Endothelial cell of umbilical vein (primary cell): Measurements from ENCODE around the gene PRRC2B. TPM values are rescaled to one million over a fixed set of nuclear protein-coding genes. Genes with fewer than 3 reads are reported as not detected.

Experiments used
- BruUV-seq: library from RNA; stranded (reverse); fragments of 400-500 nt; replicated peaks from 2 replicates; lab custom pipeline; 2021; lab: Mats Ljungman, UMichigan
- CTCF ChIA-PET: fragments of 300-600, 350-600 bp; sonication (Branson Sonifier 250); formaldehyde crosslinking; loops from one replicate; lab custom pipeline; 2021; ENCODE audit warnings: antibody characterized with exemption, inconsistent platforms; lab: Charles Lee
- POLR2A ChIA-PET: fragments of 300-600, 350-600 bp; sonication (Branson Sonifier 250); formaldehyde crosslinking; loops from one replicate; lab custom pipeline; 2021; ENCODE audit warnings: antibody characterized with exemption, inconsistent platforms; lab: Charles Lee
- DNase-seq: peaks from one replicate; pipeline ENCODE4 v3.0.0-alpha.2; 2011; ENCODE audit warnings: low read depth, low spot score
- FAIRE-seq: peaks from 2 replicates; lab custom pipeline; 2011; peaks lifted over from hg19 to GRCh38; lab: Jason Lieb, UNC
- H2AFZ ChIP-seq: 2 replicates; pipeline ENCODE4 v1.6.0; 2012; ENCODE audit warnings: low read depth, low read length, control low read depth, inconsistent platforms
- H3K27ac ChIP-seq: 2 replicates; pipeline ENCODE4 v1.5.1; 2011; ENCODE audit warnings: low read depth, mild to moderate bottlenecking, control low read depth, low read length, moderate library complexity; ENCODE audit not compliant: insufficient read depth
- H3K27me3 ChIP-seq, 2 experiments: 2 replicates each; pipeline versions ENCODE4 v1.6.0 to v1.6.1; 2011; ENCODE audit warnings: low read length in 2 of 2, mixed read lengths in 1 of 2; ENCODE audit not compliant: control insufficient read depth in 2 of 2, insufficient read depth in 2 of 2
- H3K36me3 ChIP-seq, 2 experiments: 2 replicates in 1 of 2; 3 replicates in 1 of 2; pipeline ENCODE4 v1.5.1; 2011; ENCODE audit warnings: low read length in 2 of 2, mild to moderate bottlenecking in 1 of 2, moderate library complexity in 1 of 2; ENCODE audit not compliant: control insufficient read depth in 2 of 2, insufficient read depth in 2 of 2; ENCODE audit errors: extremely low read depth in 1 of 2
- H3K4me1 ChIP-seq: 3 replicates; pipeline ENCODE4 v1.5.1; 2011; ENCODE audit warnings: mild to moderate bottlenecking, low read length; ENCODE audit not compliant: control insufficient read depth, insufficient read depth; ENCODE audit errors: extremely low read depth
- H3K4me2 ChIP-seq: 2 replicates; pipeline ENCODE4 v1.6.1; 2011; ENCODE audit warnings: low read length, control low read depth, mixed read lengths; ENCODE audit not compliant: insufficient read depth
- H3K4me3 ChIP-seq, 3 experiments: fragments of 200-600 bp in 1 of 3; sonication (generic), shearing (Covaris generic) in 1 of 3; replicated peaks in 1 of 3; 2 replicates each; pipeline ENCODE4 v1.5.1; 2011 to 2016; ENCODE audit warnings: control low read depth in 3 of 3, low read length in 3 of 3, mild to moderate bottlenecking in 2 of 3, inconsistent platforms in 1 of 3, low read depth in 1 of 3, moderate library complexity in 1 of 3; ENCODE audit not compliant: insufficient read depth in 1 of 3
- H3K79me2 ChIP-seq: 2 replicates; pipeline ENCODE4 v1.6.0; 2012; ENCODE audit warnings: low read length, inconsistent platforms; ENCODE audit not compliant: control insufficient read depth, insufficient read depth
- H3K9ac ChIP-seq: replicated peaks from 2 replicates; pipeline ENCODE3; 2011; ENCODE audit warnings: low read length, control low read depth; ENCODE audit not compliant: insufficient read depth; ENCODE audit errors: extremely low read depth
- H3K9me1 ChIP-seq: replicated peaks from 3 replicates; pipeline ENCODE4 v1.6.0; 2011; ENCODE audit warnings: mild to moderate bottlenecking, low read length; ENCODE audit not compliant: control insufficient read depth, insufficient read depth; ENCODE audit errors: extremely low read depth
- H3K9me3 ChIP-seq: replicated peaks from 2 replicates; pipeline ENCODE4 v1.5.1; 2012; ENCODE audit warnings: low read length, inconsistent platforms; ENCODE audit not compliant: control insufficient read depth, insufficient read depth
- H4K20me1 ChIP-seq: replicated peaks from 2 replicates; pipeline ENCODE3; 2011; ENCODE audit warnings: mild to moderate bottlenecking, low read length; ENCODE audit not compliant: control insufficient read depth, insufficient read depth; ENCODE audit errors: extremely low read depth
- EZH2 ChIP-seq: IDR thresholded peaks from 2 replicates; pipeline ENCODE4 v1.6.1; 2012; ENCODE audit warnings: borderline replicate concordance, low read depth, mild to moderate bottlenecking, moderate library complexity, low read length, inconsistent platforms; ENCODE audit not compliant: severe bottlenecking
- FOS ChIP-seq: IDR thresholded peaks from 2 replicates; pipeline ENCODE4 v1.6.1; 2011; ENCODE audit warnings: mild to moderate bottlenecking, low read length, moderate library complexity, borderline replicate concordance; ENCODE audit not compliant: insufficient read depth
- GATA2 ChIP-seq: IDR thresholded peaks from 2 replicates; pipeline ENCODE4 v1.7.0; 2011; ENCODE audit warnings: low read depth, mild to moderate bottlenecking, moderate library complexity, mixed read lengths, low read length; ENCODE audit not compliant: insufficient read length, insufficient read depth
- JUN ChIP-seq: IDR thresholded peaks from 2 replicates; pipeline ENCODE4 v1.6.1; 2011; ENCODE audit warnings: borderline replicate concordance, low read depth; ENCODE audit not compliant: insufficient read length, insufficient read depth
- MAX ChIP-seq: IDR thresholded peaks from 2 replicates; pipeline ENCODE4 v1.6.1; 2011; ENCODE audit not compliant: insufficient read depth, insufficient read length
- MYC ChIP-seq: IDR thresholded peaks from one replicate; pipeline ENCODE4 v1.6.1; 2011; ENCODE audit warnings: mild to moderate bottlenecking, low read depth, low read length
- POLR2A ChIP-seq: IDR thresholded peaks from 2 replicates; pipeline ENCODE4 v1.6.1; 2012; ENCODE audit warnings: low read depth, mild to moderate bottlenecking, control low read depth, low read length
- POLR2AphosphoS5 ChIP-seq: IDR thresholded peaks from 2 replicates; pipeline ENCODE4 v1.6.1; 2012; ENCODE audit warnings: low read depth, mild to moderate bottlenecking, control low read depth, low read length, moderate library complexity; ENCODE audit not compliant: insufficient read depth
- dilution Hi-C: fragments of 300-500 bp; cut with MboI; formaldehyde crosslinking; loops from one replicate; pipeline ENCODE4 v1.15.0; 2019; ENCODE audit warnings: low sequenced_read_pairs; ENCODE audit not compliant: extremely low pct_ligation_motif_present
- intact Hi-C: fragments of 100-400 bp; cut with micrococcal nuclease; formaldehyde crosslinking; loops from one replicate; pipeline ENCODE4 v1.10.0; 2022
- polyA plus RNA-seq, 4 experiments: library from polyadenylated mRNA; depleted of rRNA in 3 of 4; stranded (reverse) in 3 of 4; unstranded in 1 of 4; fragments of >200 nt; gene quantifications; 2 replicates each; pipeline versions ENCODE4 v1.2.1 to v1.2.3, GENCODE V29; 2011 to 2012; ENCODE audit warnings: missing spikeins in 1 of 4
- total RNA-seq: library from RNA; stranded (reverse); gene quantifications from 2 replicates; pipeline ENCODE4 v1.2.3, GENCODE V29; 2021
- TF ChIP-seq, protein P1 (sequence below), 2 donors: IDR thresholded peaks; 1 replicate in 1 of 2; 2 replicates in 1 of 2; pipeline ENCODE4 v1.5.1; 2011; ENCODE audit warnings: low read length in 2 of 2, mild to moderate bottlenecking in 2 of 2, moderate library complexity in 2 of 2, control low read depth in 1 of 2, inconsistent platforms in 1 of 2, low read depth in 1 of 2; ENCODE audit not compliant: insufficient read depth in 1 of 2; ENCODE audit errors: extremely low read depth in 1 of 2

PRRC2B gene
- total and polyA plus RNA-seq, 2 donors (not counting 3 experiments of a cell fraction or from before 2014, with no cell fraction given), result 35.6 to 256 TPM

GRCh38 chr9:131407717-131408195, 13.9 kb downstream of the PRRC2B start:
- Histone ChIP-seq H3K9ac (no peak overlapping the region), H3K4me1 (peaks cover 46% of the 10 kb centered on the region), H3K4me2 (peak overlapping the region; percentile 88), H3K9me1 (no peaks in the 10 kb centered on the region), H3K27ac (peak overlapping the region; percentile 33), H3K9me3 (no peaks in the 10 kb centered on the region), H3K36me3 (no peaks in the 10 kb centered on the region), H3K27me3 (no peaks in the 10 kb centered on the region), H4K20me1 (peaks cover 25% of the 10 kb centered on the region), H3K4me3 (no peak overlapping the region), H2AFZ (no peak overlapping the region), H3K79me2 (peaks cover 98% of the 10 kb centered on the region)
- POLR2A ChIA-PET, result no interaction called here
- BruUV-seq, result no TSS peak
- CTCF ChIA-PET, result interaction anchor here (1.0 to 2.7 kb wide), 4 partner anchors 8 to 58 kb away, joined by 3 to 11 read pairs (median 6); no protein-coding TSS in a partner anchor
- FAIRE-seq, result no peak
- DNase-seq, result peak; percentile 63
- TF ChIP-seq, protein P1, sequence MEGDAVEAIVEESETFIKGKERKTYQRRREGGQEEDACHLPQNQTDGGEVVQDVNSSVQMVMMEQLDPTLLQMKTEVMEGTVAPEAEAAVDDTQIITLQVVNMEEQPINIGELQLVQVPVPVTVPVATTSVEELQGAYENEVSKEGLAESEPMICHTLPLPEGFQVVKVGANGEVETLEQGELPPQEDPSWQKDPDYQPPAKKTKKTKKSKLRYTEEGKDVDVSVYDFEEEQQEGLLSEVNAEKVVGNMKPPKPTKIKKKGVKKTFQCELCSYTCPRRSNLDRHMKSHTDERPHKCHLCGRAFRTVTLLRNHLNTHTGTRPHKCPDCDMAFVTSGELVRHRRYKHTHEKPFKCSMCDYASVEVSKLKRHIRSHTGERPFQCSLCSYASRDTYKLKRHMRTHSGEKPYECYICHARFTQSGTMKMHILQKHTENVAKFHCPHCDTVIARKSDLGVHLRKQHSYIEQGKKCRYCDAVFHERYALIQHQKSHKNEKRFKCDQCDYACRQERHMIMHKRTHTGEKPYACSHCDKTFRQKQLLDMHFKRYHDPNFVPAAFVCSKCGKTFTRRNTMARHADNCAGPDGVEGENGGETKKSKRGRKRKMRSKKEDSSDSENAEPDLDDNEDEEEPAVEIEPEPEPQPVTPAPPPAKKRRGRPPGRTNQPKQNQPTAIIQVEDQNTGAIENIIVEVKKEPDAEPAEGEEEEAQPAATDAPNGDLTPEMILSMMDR (IDR thresholded peaks at IDR 0.05; ENCODE audit: extremely low read depth in 1 of 2, insufficient read depth in 1 of 2, low read depth in 1 of 2, low read length in 2 of 2), result peak; percentile 22 to 35
- TF ChIP-seq FOS, result no peak
- dilution Hi-C loops, result no loop called here
- intact Hi-C loops, result loop anchor here (1.0 kb wide), 2 partner anchors 16 to 57 kb away; no protein-coding TSS in a partner anchor

- no peaks in the 10 kb centered on the region for H3K9me1 ChIP-seq
Observed at GRCh38 chr9:131409458-131409992, 15.6 kb downstream of the PRRC2B start.

More at GRCh38 chr9:131409458-131409992, 15.6 kb downstream of the PRRC2B start:
- H3K4me1 ChIP-seq, result peaks cover 40% of the 10 kb centered on the region
- intact Hi-C loops (no loop called here), dilution Hi-C loops (no loop called here)
- peaks cover 98% of the 10 kb centered on the region for H3K79me2 ChIP-seq
- no peak overlapping the region for H2AFZ ChIP-seq
- CTCF ChIA-PET, result no interaction called here
- FAIRE-seq (no peak), DNase-seq (no peak)
- peaks cover 20% of the 10 kb centered on the region for H4K20me1 ChIP-seq
- POLR2A ChIA-PET, result no interaction called here
- no peaks in the 10 kb centered on the region for H3K9me3 ChIP-seq
- H3K27me3 ChIP-seq, result no peaks in the 10 kb centered on the region
- no peak overlapping the region for H3K27ac ChIP-seq
- no peaks in the 10 kb centered on the region for H3K36me3 ChIP-seq
- TF ChIP-seq JUN (no peak), GATA2 (no peak), EZH2 (no peak), POLR2AphosphoS5 (no peak), FOS (no peak), MAX (no peak), POLR2A (no peak), MYC (no peak)
- TF ChIP-seq, protein P1 (IDR thresholded peaks at IDR 0.05; ENCODE audit: extremely low read depth in 1 of 2, insufficient read depth in 1 of 2, low read depth in 1 of 2, low read length in 2 of 2), result no peak
- H3K4me3 ChIP-seq, result no peak overlapping the region
- H3K4me2 ChIP-seq, result no peak overlapping the region
- no peak overlapping the region for H3K9ac ChIP-seq
- no TSS peak for BruUV-seq
